A549 (cell line): ENCODE results near the gene STAP2. TPM values are rescaled to one million over a fixed set of nuclear protein-coding genes. Genes with fewer than 3 reads are reported as not detected.

ENCODE experiments used
- ATAC-seq, 2 experiments: fragments of 200-7000 bp in 1 of 2; fragments of >200 bp in 1 of 2; cut with Nextera tagmentation in 1 of 2; cut with Tn5 transposase in 1 of 2; 3 replicates each; pipeline versions ENCODE4 v1.8.0 to v1.9.1; 2018 to 2020; ENCODE audit warnings: mild to moderate bottlenecking in 1 of 2, moderate library complexity in 1 of 2
- CTCF ChIA-PET: fragments of 300-600 bp; sonication (Branson Sonifier 250); formaldehyde crosslinking; extraction: SDS; loops from one replicate; lab custom pipeline; 2021; ENCODE audit warnings: antibody characterized with exemption, inconsistent platforms; lab: Yijun Ruan, JAX
- POLR2A ChIA-PET: fragments of 350-600 bp; formaldehyde crosslinking; extraction: SDS; loops from one replicate; lab custom pipeline; 2021; ENCODE audit warnings: antibody characterized with exemption, inconsistent platforms; lab: Yijun Ruan, JAX
- DNase-seq, 2 experiments: peaks; one replicate each; pipeline versions ENCODE4 v3.0.0 to v3.0.0-alpha.2; 2011 to 2016; ENCODE audit warnings: low read depth in 1 of 2, low spot score in 1 of 2
- FAIRE-seq: peaks from 2 replicates; lab custom pipeline; 2011; peaks lifted over from hg19 to GRCh38; lab: Jason Lieb, UNC
- H3K27ac ChIP-seq, 2 experiments: fragments of >200 bp; sonication (Bioruptor Twin); formaldehyde crosslinking; 3 replicates each; pipeline ENCODE4 v1.5.1; 2016 to 2017
- H3K4me1 ChIP-seq: fragments of >200 bp; sonication (Bioruptor Twin); formaldehyde crosslinking; 3 replicates; pipeline ENCODE4 v1.6.1; 2016
- H3K4me2 ChIP-seq: fragments of >200 bp; sonication (Bioruptor Twin); formaldehyde crosslinking; 3 replicates; pipeline ENCODE4 v1.6.1; 2016
- H3K4me3 ChIP-seq: fragments of >200 bp; sonication (Bioruptor Twin); formaldehyde crosslinking; 3 replicates; pipeline ENCODE4 v1.5.1; 2016
- H3K9me3 ChIP-seq: fragments of >200 bp; sonication (Bioruptor Twin); formaldehyde crosslinking; 3 replicates; pipeline ENCODE4 v1.6.1; 2016
- FOSL2 ChIP-seq, 2 experiments: fragments of 450-650 bp in 1 of 2; fragments of >200 bp in 1 of 2; sonication (Bioruptor Twin) in 1 of 2; formaldehyde crosslinking; IDR thresholded peaks; 2 replicates each; pipeline versions ENCODE4 v1.5.0 to v1.6.1; 2016 to 2020; ENCODE audit warnings: mild to moderate bottlenecking in 1 of 2, moderate library complexity in 1 of 2
- HDAC2 ChIP-seq: fragments of 200-600 bp; sonication (generic); IDR thresholded peaks from 2 replicates; pipeline ENCODE4 v1.6.1; 2016
- NFE2L2 ChIP-seq: fragments of 150-350 bp; conservative IDR thresholded peaks from 2 replicates; pipeline ENCODE4 v1.6.1; 2014; ENCODE audit warnings: low read length
- NR3C1 ChIP-seq: fragments of >200 bp; sonication (Bioruptor Twin); formaldehyde crosslinking; IDR thresholded peaks from 3 replicates; pipeline ENCODE4 v1.6.1; 2017
- ZC3H11A ChIP-seq: fragments of 450-650 bp; IDR thresholded peaks from 2 replicates; pipeline ENCODE4 v1.6.1; 2014; ENCODE audit warnings: antibody characterized with exemption, mild to moderate bottlenecking
- ZNF302 ChIP-seq: fragments of 250-450 bp; sonication (Bioruptor Pico); IDR thresholded peaks from 2 replicates; pipeline ENCODE4 v1.9.0; 2021; ENCODE audit warnings: inconsistent platforms, mild to moderate bottlenecking, moderate library complexity
- ZSCAN20 ChIP-seq: fragments of 250-450 bp; sonication (Bioruptor Pico); IDR thresholded peaks from 2 replicates; pipeline ENCODE4 v1.8.0; 2022; ENCODE audit warnings: mild to moderate bottlenecking, moderate library complexity
- WGBS: methylation state at CpG from one replicate; pipeline ENCODE4 v1.1.6; 2017; ENCODE audit errors: missing lambda C conversion rate; 5-methylcytosine and 5-hydroxymethylcytosine counted together
- polyA plus RNA-seq, 4 experiments: library from polyadenylated mRNA; depleted of rRNA in 3 of 4; stranded (reverse); fragments of >200 nt; fragmentation: RNase III in 1 of 4; extraction: RNeasy Plus Mini Kit Qiagen cat#74134 plus additional on column Dnase treatment in 1 of 4; gene quantifications; 2 replicates in 3 of 4; 3 replicates in 1 of 4; pipeline ENCODE4 v1.2.3, GENCODE V29; 2011 to 2017
- TF ChIP-seq, protein P1 (sequence below): fragments of 200-600 bp; sonication (generic); IDR thresholded peaks from 2 replicates; pipeline ENCODE4 v1.6.1; 2016; ENCODE audit warnings: antibody characterized with exemption, mild to moderate bottlenecking, moderate library complexity
- TF ChIP-seq, protein P2 (sequence below): fragments of 150-350 bp; IDR thresholded peaks from 2 replicates; pipeline ENCODE4 v1.6.1; 2014; ENCODE audit warnings: low read depth, mild to moderate bottlenecking, low read length
- TF ChIP-seq, protein P3 (sequence below): fragments of 250-450 bp; sonication (Bioruptor Pico); IDR thresholded peaks from 2 replicates; pipeline ENCODE4 v1.5.0; 2021; ENCODE audit warnings: mild to moderate bottlenecking, moderate library complexity, borderline replicate concordance

Gene STAP2
- polyA plus RNA-seq, 2 of the 4 experiments (the other 2 are of a cell fraction) = 0.19 TPM; not detected in 1

DNA sequence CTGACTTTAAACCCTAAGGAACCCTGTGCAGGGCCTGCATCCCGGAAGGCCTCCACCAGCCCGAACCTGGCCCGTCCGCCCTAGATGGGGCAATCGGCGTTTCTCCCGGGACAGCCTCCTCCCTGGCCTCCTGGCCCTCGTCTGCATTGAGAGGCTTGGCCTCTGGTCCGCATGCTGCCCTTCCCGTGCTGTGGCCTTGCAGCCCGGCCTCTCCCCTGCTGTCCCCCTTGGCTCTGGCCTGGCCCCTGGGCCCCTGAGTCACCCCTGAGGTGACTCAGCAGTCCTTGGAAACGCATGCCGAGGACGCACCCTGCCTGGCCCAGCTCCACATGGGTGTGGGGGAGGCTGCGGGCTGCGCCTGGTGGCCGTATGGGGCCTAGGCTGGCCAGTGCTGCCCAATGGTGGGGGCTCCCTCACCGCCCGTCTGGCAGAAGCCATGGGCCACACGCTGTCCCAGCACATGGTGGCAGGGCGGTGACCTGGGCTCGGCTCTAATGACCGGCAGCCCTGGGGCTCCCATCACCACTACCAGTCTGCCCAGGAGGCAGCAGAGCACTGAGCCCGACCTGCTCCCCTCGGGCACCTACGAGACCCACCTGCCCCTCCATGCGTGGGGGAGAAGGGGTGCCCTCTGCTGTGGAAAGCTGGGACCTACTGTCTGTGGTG is 36.0 kb upstream of the STAP2 start (continued):
- TF ChIP-seq, protein P1, sequence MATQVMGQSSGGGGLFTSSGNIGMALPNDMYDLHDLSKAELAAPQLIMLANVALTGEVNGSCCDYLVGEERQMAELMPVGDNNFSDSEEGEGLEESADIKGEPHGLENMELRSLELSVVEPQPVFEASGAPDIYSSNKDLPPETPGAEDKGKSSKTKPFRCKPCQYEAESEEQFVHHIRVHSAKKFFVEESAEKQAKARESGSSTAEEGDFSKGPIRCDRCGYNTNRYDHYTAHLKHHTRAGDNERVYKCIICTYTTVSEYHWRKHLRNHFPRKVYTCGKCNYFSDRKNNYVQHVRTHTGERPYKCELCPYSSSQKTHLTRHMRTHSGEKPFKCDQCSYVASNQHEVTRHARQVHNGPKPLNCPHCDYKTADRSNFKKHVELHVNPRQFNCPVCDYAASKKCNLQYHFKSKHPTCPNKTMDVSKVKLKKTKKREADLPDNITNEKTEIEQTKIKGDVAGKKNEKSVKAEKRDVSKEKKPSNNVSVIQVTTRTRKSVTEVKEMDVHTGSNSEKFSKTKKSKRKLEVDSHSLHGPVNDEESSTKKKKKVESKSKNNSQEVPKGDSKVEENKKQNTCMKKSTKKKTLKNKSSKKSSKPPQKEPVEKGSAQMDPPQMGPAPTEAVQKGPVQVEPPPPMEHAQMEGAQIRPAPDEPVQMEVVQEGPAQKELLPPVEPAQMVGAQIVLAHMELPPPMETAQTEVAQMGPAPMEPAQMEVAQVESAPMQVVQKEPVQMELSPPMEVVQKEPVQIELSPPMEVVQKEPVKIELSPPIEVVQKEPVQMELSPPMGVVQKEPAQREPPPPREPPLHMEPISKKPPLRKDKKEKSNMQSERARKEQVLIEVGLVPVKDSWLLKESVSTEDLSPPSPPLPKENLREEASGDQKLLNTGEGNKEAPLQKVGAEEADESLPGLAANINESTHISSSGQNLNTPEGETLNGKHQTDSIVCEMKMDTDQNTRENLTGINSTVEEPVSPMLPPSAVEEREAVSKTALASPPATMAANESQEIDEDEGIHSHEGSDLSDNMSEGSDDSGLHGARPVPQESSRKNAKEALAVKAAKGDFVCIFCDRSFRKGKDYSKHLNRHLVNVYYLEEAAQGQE = no peak
- TF ChIP-seq, protein P2, sequence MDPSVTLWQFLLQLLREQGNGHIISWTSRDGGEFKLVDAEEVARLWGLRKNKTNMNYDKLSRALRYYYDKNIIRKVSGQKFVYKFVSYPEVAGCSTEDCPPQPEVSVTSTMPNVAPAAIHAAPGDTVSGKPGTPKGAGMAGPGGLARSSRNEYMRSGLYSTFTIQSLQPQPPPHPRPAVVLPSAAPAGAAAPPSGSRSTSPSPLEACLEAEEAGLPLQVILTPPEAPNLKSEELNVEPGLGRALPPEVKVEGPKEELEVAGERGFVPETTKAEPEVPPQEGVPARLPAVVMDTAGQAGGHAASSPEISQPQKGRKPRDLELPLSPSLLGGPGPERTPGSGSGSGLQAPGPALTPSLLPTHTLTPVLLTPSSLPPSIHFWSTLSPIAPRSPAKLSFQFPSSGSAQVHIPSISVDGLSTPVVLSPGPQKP = no peak

DNA sequence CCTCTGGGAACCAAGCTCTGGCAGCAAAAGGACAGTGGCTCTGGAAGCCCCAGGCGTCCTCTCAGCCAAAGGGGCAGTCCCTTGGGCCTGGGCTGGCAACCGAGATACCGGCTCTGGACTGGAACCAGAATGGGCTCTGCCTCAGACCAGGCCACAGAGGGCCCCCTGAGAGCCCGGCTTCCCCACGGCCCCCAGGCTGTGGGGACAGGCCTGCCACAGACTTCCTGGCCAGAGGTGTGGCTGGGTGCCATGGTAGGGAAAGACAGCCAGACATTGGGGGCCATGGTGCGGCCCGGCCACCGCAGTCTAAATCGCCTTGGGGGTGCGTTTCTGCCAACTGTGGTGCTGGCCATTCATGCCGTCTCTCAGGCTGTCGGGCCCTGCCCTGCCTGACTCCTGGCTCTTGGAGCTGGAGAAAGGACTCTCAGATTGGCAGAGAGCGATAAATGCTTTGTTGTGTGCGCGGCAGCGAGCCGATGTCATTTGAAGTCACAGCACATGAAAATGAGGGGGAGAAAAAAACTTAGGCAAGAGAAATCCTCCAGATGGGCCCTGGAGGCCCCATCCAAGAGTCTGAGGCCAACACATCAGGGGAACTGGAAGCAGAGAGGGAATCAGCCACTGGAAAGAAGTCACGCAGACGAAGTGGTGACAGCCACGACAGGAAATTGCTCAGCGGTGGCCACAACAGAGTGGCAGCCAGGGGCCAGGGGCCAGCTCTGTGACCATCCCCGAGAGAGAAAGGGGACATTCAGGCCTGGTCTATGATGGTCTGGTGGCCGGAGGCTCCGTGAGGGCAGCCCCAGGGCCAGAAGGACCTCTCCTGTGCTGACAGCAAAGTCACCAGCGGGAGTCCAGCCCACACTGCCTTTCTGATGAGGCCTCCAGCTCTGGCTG is 35.2 kb upstream of the STAP2 start:
- POLR2A ChIA-PET = interaction anchor here (0.9 kb wide), 1 partner anchor 29 kb away, joined by 3 read pairs; the partner anchor contains the start of gene CHAF1A

More for the DNA sequence above, 35.2 kb upstream of the STAP2 start:
- Histone ChIP-seq H3K4me1 (peaks cover 61% of the 10 kb centered on the region), H3K4me2 (peak overlapping the region; percentile 86), H3K27ac (peak overlapping the region; percentile 99), H3K4me3 (no peak overlapping the region), H3K9me3 (no peaks in the 10 kb centered on the region)
- FAIRE-seq (no peak), ATAC-seq (no peak), DNase-seq (no peak)
- CTCF ChIA-PET = interaction anchor here (1.8 to 4.9 kb wide), 6 partner anchors 11 to 27 kb away, joined by 6 to 45 read pairs (median 9); partner anchors contain the start of genes CHAF1A and SH3GL1
- 86% methylated on average over 16 of the region's 25 CpGs for WGBS
- no peak for TF ChIP-seq ZSCAN20 (CRISPR knock-in tag)
- TF ChIP-seq FOSL2 (IDR thresholded peaks at IDR 0.05) = no peak
- TF ChIP-seq FOSL2 (CRISPR knock-in tag; IDR thresholded peaks at IDR 0.05) = no peak
- no peak for TF ChIP-seq NFE2L2
- TF ChIP-seq, protein P3, sequence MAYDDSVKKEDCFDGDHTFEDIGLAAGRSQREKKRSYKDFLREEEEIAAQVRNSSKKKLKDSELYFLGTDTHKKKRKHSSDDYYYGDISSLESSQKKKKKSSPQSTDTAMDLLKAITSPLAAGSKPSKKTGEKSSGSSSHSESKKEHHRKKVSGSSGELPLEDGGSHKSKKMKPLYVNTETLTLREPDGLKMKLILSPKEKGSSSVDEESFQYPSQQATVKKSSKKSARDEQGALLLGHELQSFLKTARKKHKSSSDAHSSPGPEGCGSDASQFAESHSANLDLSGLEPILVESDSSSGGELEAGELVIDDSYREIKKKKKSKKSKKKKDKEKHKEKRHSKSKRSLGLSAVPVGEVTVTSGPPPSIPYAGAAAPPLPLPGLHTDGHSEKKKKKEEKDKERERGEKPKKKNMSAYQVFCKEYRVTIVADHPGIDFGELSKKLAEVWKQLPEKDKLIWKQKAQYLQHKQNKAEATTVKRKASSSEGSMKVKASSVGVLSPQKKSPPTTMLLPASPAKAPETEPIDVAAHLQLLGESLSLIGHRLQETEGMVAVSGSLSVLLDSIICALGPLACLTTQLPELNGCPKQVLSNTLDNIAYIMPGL (CRISPR knock-in tag) = no peak
- no peak for TF ChIP-seq NR3C1
- no peak for TF ChIP-seq ZNF302 (CRISPR knock-in tag)
- no peak for TF ChIP-seq ZC3H11A
- TF ChIP-seq HDAC2 = no peak
- TF ChIP-seq, protein P1 = no peak
